D721Med (cell line): Measurements from ENCODE around the gene TIMM29.
A peak's percentile ranks its signal among the peaks of the same experiment; 100 is the strongest.

Source experiments
- DNase-seq: peaks from one replicate; pipeline ENCODE4 v3.0.0; 2011; ENCODE audit warnings: low spot score; ENCODE audit not compliant: insufficient read length
- FAIRE-seq: peaks from 2 replicates; lab custom pipeline; 2011; peaks lifted over from hg19 to GRCh38; lab: Jason Lieb, UNC
- TF ChIP-seq, protein P1 (sequence below): IDR thresholded peaks from 2 replicates; pipeline ENCODE4 v1.5.1; 2012; ENCODE audit warnings: mild to moderate bottlenecking, control low read depth; ENCODE audit not compliant: insufficient read depth; ENCODE audit errors: missing control alignments

Gene TIMM29

DNA sequence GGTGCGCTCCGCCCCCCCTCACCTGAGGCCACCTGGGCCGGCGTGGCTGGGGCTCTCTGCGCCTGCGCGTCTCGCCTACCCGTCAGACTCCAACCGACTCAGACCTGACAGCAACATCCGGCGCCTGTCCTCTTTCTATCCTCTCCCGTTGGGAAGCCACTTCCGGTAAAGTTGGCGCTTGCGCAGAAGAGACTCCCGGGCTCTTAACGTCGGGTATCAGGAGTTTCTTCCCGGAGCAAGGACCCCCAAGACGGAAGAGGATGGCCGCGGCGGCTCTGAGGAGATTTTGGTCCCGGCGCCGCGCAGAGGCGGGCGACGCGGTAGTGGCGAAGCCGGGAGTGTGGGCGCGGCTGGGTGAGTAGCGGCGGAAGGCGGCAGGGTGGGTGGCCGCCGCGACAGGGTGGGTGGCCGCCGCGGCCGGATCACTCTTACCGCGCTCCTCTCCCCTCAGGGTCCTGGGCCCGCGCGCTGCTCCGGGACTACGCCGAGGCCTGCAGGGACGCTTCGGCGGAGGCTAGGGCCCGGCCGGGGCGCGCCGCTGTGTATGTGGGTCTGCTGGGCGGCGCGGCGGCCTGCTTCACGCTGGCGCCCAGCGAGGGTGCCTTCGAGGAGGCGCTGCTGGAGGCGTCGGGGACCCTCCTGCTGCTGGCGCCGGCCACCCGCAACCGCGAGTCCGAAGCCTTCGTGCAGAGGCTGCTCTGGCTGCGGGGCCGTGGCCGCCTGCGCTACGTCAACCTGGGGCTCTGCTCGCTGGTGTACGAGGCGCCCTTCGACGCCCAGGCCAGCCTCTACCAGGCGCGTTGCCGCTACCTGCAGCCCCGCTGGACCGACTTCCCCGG is at the start of gene TIMM29, which contains the start of gene YIPF2:
Gene TIMM29 (plus strand): TSS at position 249 of the 839 bp plus-strand sequence. CDS start 12 bp downstream, at position 261.
Gene YIPF2 (minus strand): TSS at position 77 of the 839 bp plus-strand sequence. CDS start 229 bp downstream, outside the sequence.
- DNase-seq = peak; percentile 91
- no peak for FAIRE-seq
- TF ChIP-seq, protein P1, sequence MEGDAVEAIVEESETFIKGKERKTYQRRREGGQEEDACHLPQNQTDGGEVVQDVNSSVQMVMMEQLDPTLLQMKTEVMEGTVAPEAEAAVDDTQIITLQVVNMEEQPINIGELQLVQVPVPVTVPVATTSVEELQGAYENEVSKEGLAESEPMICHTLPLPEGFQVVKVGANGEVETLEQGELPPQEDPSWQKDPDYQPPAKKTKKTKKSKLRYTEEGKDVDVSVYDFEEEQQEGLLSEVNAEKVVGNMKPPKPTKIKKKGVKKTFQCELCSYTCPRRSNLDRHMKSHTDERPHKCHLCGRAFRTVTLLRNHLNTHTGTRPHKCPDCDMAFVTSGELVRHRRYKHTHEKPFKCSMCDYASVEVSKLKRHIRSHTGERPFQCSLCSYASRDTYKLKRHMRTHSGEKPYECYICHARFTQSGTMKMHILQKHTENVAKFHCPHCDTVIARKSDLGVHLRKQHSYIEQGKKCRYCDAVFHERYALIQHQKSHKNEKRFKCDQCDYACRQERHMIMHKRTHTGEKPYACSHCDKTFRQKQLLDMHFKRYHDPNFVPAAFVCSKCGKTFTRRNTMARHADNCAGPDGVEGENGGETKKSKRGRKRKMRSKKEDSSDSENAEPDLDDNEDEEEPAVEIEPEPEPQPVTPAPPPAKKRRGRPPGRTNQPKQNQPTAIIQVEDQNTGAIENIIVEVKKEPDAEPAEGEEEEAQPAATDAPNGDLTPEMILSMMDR = no peak

DNA sequence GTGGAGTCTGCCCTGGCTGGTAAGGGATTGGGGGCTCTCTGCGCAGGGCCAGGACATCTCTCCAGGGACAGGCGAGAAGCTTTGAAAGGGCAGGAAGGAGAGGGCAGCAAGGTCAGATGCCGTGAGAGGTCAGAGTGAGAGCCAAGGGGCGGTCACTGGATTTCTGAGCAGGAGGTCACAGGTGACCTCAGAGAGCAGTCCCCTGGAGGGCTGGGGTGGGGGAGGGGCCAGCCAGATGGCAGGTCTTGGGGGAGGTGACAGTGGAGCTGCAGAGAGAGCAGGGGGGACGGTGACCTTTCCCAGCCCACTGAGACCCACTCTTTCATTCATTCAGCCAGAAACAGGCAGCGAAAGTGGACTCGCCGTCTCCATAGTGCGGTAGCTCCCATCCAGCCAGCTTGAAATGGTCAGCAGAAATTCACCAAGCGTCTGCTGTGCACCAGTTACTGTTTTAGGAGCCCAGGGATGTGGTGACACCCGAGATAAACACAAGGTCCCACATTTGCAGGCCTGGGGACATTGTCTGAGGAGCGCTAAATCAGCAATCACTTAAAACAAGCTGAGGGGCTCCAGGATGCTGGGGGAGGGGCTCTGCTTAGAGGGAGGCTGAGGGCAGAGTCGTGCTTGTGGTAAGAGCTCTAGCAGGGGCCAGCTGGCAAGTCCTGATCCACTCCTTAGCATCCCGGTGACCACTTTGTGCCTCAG is 47.1 kb upstream of the TIMM29 start:
- no peak for FAIRE-seq
- TF ChIP-seq, protein P1 = no peak
- DNase-seq = no peak

DNA sequence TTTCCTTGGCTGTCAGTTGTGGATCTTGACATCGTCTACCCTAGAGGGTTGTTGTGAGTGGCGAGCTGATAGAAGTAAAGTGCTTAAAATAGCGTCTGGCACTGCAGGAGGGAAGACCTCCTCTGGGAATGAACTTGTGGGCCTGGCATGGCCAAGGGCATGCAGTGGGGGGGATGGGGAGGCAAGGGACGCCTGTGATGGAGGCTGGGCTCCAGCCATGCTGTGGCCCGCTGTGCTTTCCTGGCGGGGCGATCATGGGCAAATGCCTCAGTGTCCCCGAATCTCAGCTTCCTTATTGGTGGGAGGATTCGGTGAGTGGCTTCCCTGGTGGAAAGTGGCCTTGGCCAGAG is 46.5 kb upstream of the TIMM29 start:
- DNase-seq = no peak
- FAIRE-seq = no peak
- TF ChIP-seq, protein P1 = no peak

DNA sequence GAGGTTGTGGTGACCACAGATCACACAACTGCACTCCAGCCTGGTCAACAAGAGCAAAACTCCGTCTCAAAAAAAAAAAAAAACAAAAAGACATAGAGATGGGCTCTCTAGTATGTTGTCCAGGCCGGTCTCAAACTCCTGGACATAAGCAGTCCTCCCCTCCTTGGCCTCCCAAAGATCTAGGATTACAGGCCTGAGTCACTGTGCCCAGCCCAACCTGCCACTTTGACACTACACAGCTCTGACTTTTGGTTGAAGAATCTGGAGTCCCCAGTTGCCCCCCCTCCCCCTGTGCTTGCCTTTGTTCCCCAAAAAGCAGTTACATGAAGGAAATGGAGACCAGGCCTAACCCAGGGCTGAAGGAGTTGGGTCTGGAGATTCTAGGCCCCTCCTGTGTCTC is 44.3 kb upstream of the TIMM29 start:
- TF ChIP-seq, protein P1 = no peak
- no peak for FAIRE-seq
- no peak for DNase-seq

DNA sequence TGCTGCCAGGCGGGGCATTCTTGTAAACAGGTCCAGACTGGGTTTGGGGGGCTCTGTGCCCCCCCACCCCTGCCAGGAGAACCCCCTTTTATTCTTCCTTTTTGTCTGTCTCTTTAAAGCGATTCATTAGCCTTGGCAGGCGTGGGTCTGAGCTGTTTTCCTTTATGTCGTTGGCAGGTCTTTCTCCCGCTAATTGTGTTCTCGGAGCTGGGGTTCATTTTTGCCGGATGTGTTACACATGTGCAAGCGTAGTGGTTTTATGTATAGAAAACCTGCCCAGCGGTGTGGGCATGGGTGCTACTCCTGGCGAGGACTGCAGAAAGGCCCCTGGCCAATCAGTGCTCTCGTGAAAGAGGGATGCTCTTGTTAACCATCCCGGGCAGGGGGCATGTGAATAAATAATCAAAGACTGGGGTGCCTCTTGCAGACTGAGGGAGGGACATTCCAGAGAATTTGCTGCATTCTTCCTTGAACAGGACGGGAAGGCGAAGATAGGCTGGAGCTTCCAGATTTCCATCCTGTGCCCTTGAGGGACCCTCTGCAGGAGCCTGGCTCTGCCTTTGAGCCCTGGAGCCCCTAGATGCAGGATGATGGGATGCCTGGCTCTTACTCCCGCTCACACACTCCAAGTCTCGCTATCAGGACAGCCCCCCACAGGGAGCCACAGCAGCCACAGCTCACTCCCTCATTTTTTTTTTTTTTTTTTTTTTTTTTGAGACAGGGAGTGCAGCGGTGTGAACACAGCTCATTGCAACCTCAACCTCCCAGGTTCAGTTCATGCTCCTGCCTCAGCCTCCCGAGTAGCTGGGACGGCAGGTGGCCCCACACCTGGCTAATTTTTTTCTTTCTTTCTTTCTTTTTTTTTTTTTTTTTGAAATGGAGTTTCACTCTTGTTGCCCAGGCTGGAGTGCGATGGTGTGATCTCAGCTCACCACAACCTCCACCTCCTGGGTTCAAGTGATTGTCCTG is 43.1 kb upstream of the TIMM29 start:
- TF ChIP-seq, protein P1 = no peak
- FAIRE-seq = no peak
- no peak for DNase-seq

DNA sequence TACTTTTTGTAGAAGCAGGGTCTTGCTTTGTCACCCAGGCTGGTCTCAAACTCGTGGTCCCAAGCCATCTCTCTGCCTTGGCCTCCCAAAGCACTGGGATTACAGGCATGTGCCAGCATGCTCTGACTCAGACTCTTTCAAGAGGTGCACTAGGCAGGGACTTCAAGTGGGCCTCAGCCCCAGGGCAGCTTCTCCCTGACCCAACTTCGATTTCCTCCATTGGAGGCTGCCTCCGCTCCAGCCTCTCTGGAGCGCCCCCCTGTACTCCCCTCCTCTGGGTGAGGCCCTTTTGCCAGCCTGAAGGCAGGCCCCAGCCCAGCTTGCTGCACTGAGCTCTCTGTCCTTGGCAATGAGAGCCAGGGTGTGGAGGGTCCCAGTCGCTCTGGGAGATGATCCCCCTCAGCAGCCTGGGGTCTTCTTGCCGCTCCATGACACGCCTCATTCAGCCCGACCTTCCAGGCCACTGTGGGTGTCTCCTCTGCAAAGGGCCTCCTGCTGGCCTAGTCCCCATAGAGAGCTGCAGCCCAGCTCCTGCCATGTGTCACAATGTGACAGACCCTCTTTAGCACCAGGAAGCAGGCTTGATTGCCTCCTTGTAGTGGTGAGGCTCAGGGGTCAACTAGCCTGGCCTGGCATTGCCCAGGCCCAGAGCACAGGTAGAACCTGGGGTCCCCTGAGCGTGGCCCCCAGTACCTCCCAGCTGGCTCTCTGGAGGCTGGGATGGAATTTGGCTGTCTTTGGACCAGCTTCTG is 40.8 kb upstream of the TIMM29 start:
- FAIRE-seq (no peak), DNase-seq (no peak)
- TF ChIP-seq, protein P1 = no peak
